ENCODE data around the gene PRKRA. TPM values are rescaled to one million over a fixed set of nuclear protein-coding genes. Genes with fewer than 3 reads are reported as not detected.
A peak's percentile ranks its signal among the peaks of the same experiment; 100 is the strongest.

PRKRA gene
- total and polyA plus RNA-seq, 2 of the 13 experiments (the other 11 are each of a cell fraction or from before 2014, with no cell fraction given) = 53.1 to 74.7 TPM

DNA sequence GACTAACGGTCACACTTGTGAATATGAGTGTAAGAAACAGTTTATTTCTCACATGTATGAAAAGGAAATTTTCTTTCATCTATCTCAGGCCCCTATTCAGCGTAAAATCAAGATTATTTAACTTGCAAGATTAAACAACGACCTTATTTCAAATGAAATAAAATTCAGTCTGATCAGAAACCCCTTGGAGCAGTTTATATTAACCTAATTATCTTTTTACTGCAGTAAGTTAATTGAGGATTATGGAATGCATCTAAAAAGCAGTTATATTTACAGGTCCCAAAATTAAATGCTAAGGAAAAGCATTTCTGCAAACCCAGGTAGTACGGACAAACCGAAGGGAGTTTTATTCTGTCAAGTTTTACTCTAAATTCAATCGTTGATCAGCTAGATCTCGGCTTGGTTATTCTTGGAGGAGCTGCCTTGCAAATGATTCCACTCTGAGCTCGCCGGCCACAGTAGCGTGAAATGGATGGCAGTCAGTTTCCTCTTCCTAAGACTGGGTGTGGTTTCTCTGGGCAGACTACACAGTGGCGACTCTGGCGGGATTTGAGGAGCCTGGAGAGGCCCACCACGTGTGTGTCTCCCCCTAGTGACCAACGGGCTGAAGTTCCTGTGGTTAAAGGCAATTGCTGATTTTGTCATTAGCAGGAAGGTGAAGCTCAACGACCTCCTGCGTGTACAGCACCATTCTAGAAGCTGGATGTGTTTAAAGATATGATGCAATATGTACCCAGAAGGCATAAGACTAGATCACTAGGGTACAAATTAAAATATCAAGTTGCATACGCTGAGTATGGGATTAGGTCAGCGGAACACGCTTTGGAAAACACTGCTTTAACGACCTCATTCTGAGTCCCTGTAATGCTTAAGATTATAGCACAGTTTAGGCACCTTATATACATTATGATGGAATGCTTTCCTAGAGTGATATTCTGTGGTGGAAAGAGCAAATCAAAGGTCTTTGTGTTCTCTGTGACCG, 36.4 kb downstream of the PRKRA start (continued):
- TF ChIP-seq, protein P1, sequence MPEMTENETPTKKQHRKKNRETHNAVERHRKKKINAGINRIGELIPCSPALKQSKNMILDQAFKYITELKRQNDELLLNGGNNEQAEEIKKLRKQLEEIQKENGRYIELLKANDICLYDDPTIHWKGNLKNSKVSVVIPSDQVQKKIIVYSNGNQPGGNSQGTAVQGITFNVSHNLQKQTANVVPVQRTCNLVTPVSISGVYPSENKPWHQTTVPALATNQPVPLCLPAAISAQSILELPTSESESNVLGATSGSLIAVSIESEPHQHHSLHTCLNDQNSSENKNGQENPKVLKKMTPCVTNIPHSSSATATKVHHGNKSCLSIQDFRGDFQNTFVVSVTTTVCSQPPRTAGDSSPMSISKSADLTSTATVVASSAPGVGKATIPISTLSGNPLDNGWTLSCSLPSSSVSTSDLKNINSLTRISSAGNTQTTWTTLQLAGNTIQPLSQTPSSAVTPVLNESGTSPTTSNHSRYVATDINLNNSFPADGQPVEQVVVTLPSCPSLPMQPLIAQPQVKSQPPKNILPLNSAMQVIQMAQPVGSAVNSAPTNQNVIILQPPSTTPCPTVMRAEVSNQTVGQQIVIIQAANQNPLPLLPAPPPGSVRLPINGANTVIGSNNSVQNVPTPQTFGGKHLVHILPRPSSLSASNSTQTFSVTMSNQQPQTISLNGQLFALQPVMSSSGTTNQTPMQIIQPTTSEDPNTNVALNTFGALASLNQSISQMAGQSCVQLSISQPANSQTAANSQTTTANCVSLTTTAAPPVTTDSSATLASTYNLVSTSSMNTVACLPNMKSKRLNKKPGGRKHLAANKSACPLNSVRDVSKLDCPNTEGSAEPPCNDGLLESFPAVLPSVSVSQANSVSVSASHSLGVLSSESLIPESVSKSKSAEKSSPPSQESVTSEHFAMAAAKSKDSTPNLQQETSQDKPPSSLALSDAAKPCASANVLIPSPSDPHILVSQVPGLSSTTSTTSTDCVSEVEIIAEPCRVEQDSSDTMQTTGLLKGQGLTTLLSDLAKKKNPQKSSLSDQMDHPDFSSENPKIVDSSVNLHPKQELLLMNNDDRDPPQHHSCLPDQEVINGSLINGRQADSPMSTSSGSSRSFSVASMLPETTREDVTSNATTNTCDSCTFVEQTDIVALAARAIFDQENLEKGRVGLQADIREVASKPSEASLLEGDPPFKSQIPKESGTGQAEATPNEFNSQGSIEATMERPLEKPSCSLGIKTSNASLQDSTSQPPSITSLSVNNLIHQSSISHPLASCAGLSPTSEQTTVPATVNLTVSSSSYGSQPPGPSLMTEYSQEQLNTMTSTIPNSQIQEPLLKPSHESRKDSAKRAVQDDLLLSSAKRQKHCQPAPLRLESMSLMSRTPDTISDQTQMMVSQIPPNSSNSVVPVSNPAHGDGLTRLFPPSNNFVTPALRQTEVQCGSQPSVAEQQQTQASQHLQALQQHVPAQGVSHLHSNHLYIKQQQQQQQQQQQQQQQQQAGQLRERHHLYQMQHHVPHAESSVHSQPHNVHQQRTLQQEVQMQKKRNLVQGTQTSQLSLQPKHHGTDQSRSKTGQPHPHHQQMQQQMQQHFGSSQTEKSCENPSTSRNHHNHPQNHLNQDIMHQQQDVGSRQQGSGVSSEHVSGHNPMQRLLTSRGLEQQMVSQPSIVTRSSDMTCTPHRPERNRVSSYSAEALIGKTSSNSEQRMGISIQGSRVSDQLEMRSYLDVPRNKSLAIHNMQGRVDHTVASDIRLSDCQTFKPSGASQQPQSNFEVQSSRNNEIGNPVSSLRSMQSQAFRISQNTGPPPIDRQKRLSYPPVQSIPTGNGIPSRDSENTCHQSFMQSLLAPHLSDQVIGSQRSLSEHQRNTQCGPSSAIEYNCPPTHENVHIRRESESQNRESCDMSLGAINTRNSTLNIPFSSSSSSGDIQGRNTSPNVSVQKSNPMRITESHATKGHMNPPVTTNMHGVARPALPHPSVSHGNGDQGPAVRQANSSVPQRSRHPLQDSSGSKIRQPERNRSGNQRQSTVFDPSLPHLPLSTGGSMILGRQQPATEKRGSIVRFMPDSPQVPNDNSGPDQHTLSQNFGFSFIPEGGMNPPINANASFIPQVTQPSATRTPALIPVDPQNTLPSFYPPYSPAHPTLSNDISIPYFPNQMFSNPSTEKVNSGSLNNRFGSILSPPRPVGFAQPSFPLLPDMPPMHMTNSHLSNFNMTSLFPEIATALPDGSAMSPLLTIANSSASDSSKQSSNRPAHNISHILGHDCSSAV (CRISPR knock-in tag; IDR thresholded peaks at IDR 0.05; ENCODE audit: borderline replicate concordance) = no peak
- TF ChIP-seq ZNF205 (CRISPR knock-in tag; IDR thresholded peaks at IDR 0.05) = peak; percentile 84
- no peak for TF ChIP-seq RARG (CRISPR knock-in tag; IDR thresholded peaks at IDR 0.05; ENCODE audit: low read depth)
- no peak for TF ChIP-seq NKX3-1 (CRISPR knock-in tag; IDR thresholded peaks at IDR 0.05)
- no peak for TF ChIP-seq ZNF777 (CRISPR knock-in tag; IDR thresholded peaks at IDR 0.05)
- TF ChIP-seq, protein P2, sequence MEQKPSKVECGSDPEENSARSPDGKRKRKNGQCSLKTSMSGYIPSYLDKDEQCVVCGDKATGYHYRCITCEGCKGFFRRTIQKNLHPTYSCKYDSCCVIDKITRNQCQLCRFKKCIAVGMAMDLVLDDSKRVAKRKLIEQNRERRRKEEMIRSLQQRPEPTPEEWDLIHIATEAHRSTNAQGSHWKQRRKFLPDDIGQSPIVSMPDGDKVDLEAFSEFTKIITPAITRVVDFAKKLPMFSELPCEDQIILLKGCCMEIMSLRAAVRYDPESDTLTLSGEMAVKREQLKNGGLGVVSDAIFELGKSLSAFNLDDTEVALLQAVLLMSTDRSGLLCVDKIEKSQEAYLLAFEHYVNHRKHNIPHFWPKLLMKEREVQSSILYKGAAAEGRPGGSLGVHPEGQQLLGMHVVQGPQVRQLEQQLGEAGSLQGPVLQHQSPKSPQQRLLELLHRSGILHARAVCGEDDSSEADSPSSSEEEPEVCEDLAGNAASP (CRISPR knock-in tag; IDR thresholded peaks at IDR 0.05; ENCODE audit: borderline replicate concordance) = peak; percentile 59; the same call in 1 of the 2 replicates
- TF ChIP-seq, protein P3, sequence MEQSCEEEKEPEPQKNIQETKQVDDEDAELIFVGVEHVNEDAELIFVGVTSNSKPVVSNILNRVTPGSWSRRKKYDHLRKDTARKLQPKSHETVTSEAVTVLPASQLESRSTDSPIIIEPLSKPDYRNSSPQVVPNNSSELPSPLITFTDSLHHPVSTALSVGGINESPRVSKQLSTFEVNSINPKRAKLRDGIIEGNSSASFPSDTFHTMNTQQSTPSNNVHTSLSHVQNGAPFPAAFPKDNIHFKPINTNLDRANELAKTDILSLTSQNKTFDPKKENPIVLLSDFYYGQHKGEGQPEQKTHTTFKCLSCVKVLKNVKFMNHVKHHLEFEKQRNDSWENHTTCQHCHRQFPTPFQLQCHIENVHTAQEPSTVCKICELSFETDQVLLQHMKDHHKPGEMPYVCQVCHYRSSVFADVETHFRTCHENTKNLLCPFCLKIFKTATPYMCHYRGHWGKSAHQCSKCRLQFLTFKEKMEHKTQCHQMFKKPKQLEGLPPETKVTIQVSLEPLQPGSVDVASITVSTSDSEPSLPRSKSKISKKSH (CRISPR knock-in tag; IDR thresholded peaks at IDR 0.05; ENCODE audit: borderline replicate concordance) = no peak
- TF ChIP-seq ZSCAN29 (CRISPR knock-in tag; conservative IDR thresholded peaks at IDR 0.05) = no peak
- TF ChIP-seq, protein P4, sequence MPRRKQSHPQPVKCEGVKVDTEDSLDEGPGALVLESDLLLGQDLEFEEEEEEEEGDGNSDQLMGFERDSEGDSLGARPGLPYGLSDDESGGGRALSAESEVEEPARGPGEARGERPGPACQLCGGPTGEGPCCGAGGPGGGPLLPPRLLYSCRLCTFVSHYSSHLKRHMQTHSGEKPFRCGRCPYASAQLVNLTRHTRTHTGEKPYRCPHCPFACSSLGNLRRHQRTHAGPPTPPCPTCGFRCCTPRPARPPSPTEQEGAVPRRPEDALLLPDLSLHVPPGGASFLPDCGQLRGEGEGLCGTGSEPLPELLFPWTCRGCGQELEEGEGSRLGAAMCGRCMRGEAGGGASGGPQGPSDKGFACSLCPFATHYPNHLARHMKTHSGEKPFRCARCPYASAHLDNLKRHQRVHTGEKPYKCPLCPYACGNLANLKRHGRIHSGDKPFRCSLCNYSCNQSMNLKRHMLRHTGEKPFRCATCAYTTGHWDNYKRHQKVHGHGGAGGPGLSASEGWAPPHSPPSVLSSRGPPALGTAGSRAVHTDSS (CRISPR knock-in tag; conservative IDR thresholded peaks at IDR 0.05) = no peak
- TF ChIP-seq, protein P5, sequence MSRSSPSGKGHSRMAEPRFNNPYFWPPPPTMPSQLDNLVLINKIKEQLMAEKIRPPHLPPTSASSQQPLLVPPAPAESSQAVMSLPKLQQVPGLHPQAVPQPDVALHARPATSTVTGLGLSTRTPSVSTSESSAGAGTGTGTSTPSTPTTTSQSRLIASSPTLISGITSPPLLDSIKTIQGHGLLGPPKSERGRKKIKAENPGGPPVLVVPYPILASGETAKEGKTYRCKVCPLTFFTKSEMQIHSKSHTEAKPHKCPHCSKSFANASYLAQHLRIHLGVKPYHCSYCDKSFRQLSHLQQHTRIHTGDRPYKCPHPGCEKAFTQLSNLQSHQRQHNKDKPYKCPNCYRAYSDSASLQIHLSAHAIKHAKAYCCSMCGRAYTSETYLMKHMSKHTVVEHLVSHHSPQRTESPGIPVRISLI (CRISPR knock-in tag; IDR thresholded peaks at IDR 0.05; ENCODE audit: borderline replicate concordance) = no peak
- no peak for TF ChIP-seq IKZF1 (IDR thresholded peaks at IDR 0.05)
- no peak for TF ChIP-seq GZF1 (CRISPR knock-in tag; IDR thresholded peaks at IDR 0.05)
- peak; percentile 41; the same call in 1 of the 2 replicates for TF ChIP-seq ZFY (CRISPR knock-in tag; IDR thresholded peaks at IDR 0.05)
- no peak for TF ChIP-seq ZNF660 (CRISPR knock-in tag; IDR thresholded peaks at IDR 0.05; ENCODE audit: borderline replicate concordance, low read depth)
